ENCODE measurements around the gene CLDN19. TPM values are rescaled to one million over a fixed set of nuclear protein-coding genes. Genes with fewer than 3 reads are reported as not detected.
"Not testable (repeated sequence)": the region's sequence is repeated elsewhere in the genome, so short reads cannot be mapped to it uniquely, and the experiment has no call there.

The CLDN19 gene
- total RNA-seq, 1 experiment from 2014 or later = not detected

- DNase-seq (ENCODE audit: low spot score) = no peak
Observed at GRCh38 chr1:42761567-42761966, 21.5 kb upstream of the CLDN19 start.

- DNase-seq (ENCODE audit: low spot score) = peak; percentile 12
Observed at GRCh38 chr1:42759114-42759513, 19.1 kb upstream of the CLDN19 start.

- no peak for DNase-seq (ENCODE audit: low spot score)
Observed at GRCh38 chr1:42758641-42759040, 18.6 kb upstream of the CLDN19 start.

GRCh38 chr1:42757892-42758275, 17.8 kb upstream of the CLDN19 start:
- no peak for DNase-seq (ENCODE audit: low spot score)

GRCh38 chr1:42756956-42757891, 17.2 kb upstream of the CLDN19 start:
- DNase-seq (ENCODE audit: low spot score) = peak; percentile 66

- no peak for DNase-seq (ENCODE audit: low spot score)
Observed at GRCh38 chr1:42753070-42753469, 13.0 kb upstream of the CLDN19 start.

- no peak for DNase-seq (ENCODE audit: low spot score)
Observed at GRCh38 chr1:42752284-42752683, 12.2 kb upstream of the CLDN19 start.

- not testable (repeated sequence) for DNase-seq (ENCODE audit: low spot score)
Observed at GRCh38 chr1:42751511-42752070, 11.6 kb upstream of the CLDN19 start.

- DNase-seq (ENCODE audit: low spot score) = no peak
Observed at GRCh38 chr1:42750041-42750440, 10.0 kb upstream of the CLDN19 start.

GRCh38 chr1:42748461-42749410, 8.7 kb upstream of the CLDN19 start:
- no peak for DNase-seq (ENCODE audit: low spot score)

- DNase-seq (ENCODE audit: low spot score) = no peak
Observed at GRCh38 chr1:42748021-42748420, 8.0 kb upstream of the CLDN19 start.

GRCh38 chr1:42747125-42747524, 7.1 kb upstream of the CLDN19 start:
- peak; percentile 26 for DNase-seq (ENCODE audit: low spot score)

- no peak for DNase-seq (ENCODE audit: low spot score)
Observed at GRCh38 chr1:42746436-42747105, 6.5 kb upstream of the CLDN19 start.

GRCh38 chr1:42745851-42746250, 5.8 kb upstream of the CLDN19 start:
- no peak for DNase-seq (ENCODE audit: low spot score)

GRCh38 chr1:42744148-42744413, 4.0 kb upstream of the CLDN19 start:
- DNase-seq (ENCODE audit: low spot score) = no peak

- DNase-seq (ENCODE audit: low spot score) = no peak
Observed at GRCh38 chr1:42743317-42744147, 3.5 kb upstream of the CLDN19 start.

GRCh38 chr1:42742617-42743316, 2.7 kb upstream of the CLDN19 start:
- DNase-seq (ENCODE audit: low spot score) = no peak

- no peak for DNase-seq (ENCODE audit: low spot score)
Observed at GRCh38 chr1:42742141-42742540, 2.1 kb upstream of the CLDN19 start.

GRCh38 chr1:42741706-42742105, 1.7 kb upstream of the CLDN19 start:
- no peak for DNase-seq (ENCODE audit: low spot score)

Data from HT-29 (cell line).